ENCODE measurements around the gene NXPH4. TPM values are rescaled to one million over a fixed set of nuclear protein-coding genes. Genes with fewer than 3 reads are reported as not detected.
A peak's percentile ranks its signal among the peaks of the same experiment; 100 is the strongest.

Gene NXPH4
- total and polyA plus RNA-seq, 10 of the 15 experiments (the other 5 are each of a cell fraction or from before 2014, with no cell fraction given), result 0.03 to 0.26 TPM; not detected in 8

DNA sequence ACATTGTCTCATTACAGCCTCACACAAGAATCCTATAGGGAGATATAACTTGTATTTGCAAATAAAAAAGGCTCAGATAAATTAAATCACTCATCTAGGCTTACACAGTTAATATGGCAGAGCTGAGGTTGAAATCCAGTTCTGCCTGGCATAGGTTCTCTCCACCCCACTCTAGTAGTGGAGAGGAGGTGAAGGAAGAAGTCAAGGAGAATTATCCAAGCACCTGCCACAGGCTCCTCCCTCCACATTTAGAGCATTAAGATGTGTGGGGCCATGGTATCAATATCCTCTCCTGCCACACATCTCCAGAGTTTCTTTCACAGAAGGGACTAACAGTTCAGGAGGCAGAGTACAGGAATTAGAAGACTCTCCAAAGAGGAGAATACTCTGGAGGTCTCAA, 56.9 kb downstream of the NXPH4 start (continued):
- TF ChIP-seq, protein P1, sequence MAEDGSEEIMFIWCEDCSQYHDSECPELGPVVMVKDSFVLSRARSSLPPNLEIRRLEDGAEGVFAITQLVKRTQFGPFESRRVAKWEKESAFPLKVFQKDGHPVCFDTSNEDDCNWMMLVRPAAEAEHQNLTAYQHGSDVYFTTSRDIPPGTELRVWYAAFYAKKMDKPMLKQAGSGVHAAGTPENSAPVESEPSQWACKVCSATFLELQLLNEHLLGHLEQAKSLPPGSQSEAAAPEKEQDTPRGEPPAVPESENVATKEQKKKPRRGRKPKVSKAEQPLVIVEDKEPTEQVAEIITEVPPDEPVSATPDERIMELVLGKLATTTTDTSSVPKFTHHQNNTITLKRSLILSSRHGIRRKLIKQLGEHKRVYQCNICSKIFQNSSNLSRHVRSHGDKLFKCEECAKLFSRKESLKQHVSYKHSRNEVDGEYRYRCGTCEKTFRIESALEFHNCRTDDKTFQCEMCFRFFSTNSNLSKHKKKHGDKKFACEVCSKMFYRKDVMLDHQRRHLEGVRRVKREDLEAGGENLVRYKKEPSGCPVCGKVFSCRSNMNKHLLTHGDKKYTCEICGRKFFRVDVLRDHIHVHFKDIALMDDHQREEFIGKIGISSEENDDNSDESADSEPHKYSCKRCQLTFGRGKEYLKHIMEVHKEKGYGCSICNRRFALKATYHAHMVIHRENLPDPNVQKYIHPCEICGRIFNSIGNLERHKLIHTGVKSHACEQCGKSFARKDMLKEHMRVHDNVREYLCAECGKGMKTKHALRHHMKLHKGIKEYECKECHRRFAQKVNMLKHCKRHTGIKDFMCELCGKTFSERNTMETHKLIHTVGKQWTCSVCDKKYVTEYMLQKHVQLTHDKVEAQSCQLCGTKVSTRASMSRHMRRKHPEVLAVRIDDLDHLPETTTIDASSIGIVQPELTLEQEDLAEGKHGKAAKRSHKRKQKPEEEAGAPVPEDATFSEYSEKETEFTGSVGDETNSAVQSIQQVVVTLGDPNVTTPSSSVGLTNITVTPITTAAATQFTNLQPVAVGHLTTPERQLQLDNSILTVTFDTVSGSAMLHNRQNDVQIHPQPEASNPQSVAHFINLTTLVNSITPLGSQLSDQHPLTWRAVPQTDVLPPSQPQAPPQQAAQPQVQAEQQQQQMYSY (CRISPR knock-in tag; IDR thresholded peaks at IDR 0.05), result no peak
- no peak for TF ChIP-seq MYC (IDR thresholded peaks at IDR 0.05; ENCODE audit: insufficient read depth, insufficient read length, insufficient replicate concordance, low read length, severe bottlenecking)
- no peak for TF ChIP-seq SMC3 (IDR thresholded peaks at IDR 0.05; ENCODE audit: borderline replicate concordance, low read length)
- no peak for TF ChIP-seq SIX5 (IDR thresholded peaks at IDR 0.05; ENCODE audit: low read depth, low read length, severe bottlenecking)

MicroRNA genes within 50 kb of the gene (microRNA counts, 767-probe panel; counts per million panel counts)
- microRNA hsa-miR-1228-3p, result 1,512 counts per million, percentile 58 among the panel's probes with 10 or more counts

Small RNA genes within 50 kb of the gene (microRNA-seq; reads per million reads assigned to microRNA genes)
- gene MIR1228, result not detected

Small RNA genes within 50 kb of the gene (small RNA-seq; reads per million reads assigned to genes)
- not detected for gene MIR1228

Other genes starting within 250 kb of the NXPH4 start
Only the 7 nearest of the 14 such genes appear.
- gene NEMP1, start 138.0 kb upstream of the NXPH4 start, total RNA-seq (2014; rRNA removed), result 19.7 and 22.6 TPM in 2 replicates
- gene NEMP1, start 138.0 kb upstream of the NXPH4 start, total RNA-seq (2014; rRNA removed; fragmentation: Illumina TruSeq; extraction: Trizol), result 17.7 and 19.7 TPM in 2 replicates
- gene NEMP1, start 138.0 kb upstream of the NXPH4 start, total RNA-seq (2021), result 20.7 and 20.8 TPM in 2 replicates
- 45.9 and 61.7 TPM in 2 replicates for gene NEMP1, start 138.0 kb upstream of the NXPH4 start, polyA plus RNA-seq (2011; rRNA removed)
- gene NEMP1, start 138.0 kb upstream of the NXPH4 start, polyA plus RNA-seq (2014; fragmentation: Illumina TruSeq; extraction: Trizol), result 24.9 and 30.5 TPM in 2 replicates
- 1 to 10 TPM; 4.0 to 4.7 TPM for gene NEMP1, start 138.0 kb upstream of the NXPH4 start, polyA plus RNA-seq (2014; fragmentation: Nextera tagmentation; extraction: Ambion mirVana)
- gene NEMP1, start 138.0 kb upstream of the NXPH4 start, polyA plus RNA-seq (2014; rRNA removed), result 17.8 and 20.6 TPM in 2 replicates
- 10 to 100 TPM; 18.2 to 20.0 TPM for gene NEMP1, start 138.0 kb upstream of the NXPH4 start, polyA plus RNA-seq (2016; fragmentation: Nextera tagmentation; extraction: Ambion mirVana)
- 28.4 and 30.1 TPM in 2 replicates for gene NAB2, start 127.7 kb upstream of the NXPH4 start, total RNA-seq (2014; rRNA removed)
- gene NAB2, start 127.7 kb upstream of the NXPH4 start, total RNA-seq (2014; rRNA removed; fragmentation: Illumina TruSeq; extraction: Trizol), result 13.0 and 13.6 TPM in 2 replicates
- gene NAB2, start 127.7 kb upstream of the NXPH4 start, total RNA-seq (2021), result 28.2 and 28.5 TPM in 2 replicates
- 25.2 and 35.2 TPM in 2 replicates for gene NAB2, start 127.7 kb upstream of the NXPH4 start, polyA plus RNA-seq (2011; rRNA removed)
- 7.9 and 17.0 TPM in 2 replicates for gene NAB2, start 127.7 kb upstream of the NXPH4 start, polyA plus RNA-seq (2014; fragmentation: Illumina TruSeq; extraction: Trizol)
- 1 to 10 TPM in 1 of 2 experiments, under 1 TPM in 1; 0.35 to 1.0 TPM for gene NAB2, start 127.7 kb upstream of the NXPH4 start, polyA plus RNA-seq (2014; fragmentation: Nextera tagmentation; extraction: Ambion mirVana)
- gene NAB2, start 127.7 kb upstream of the NXPH4 start, polyA plus RNA-seq (2014; rRNA removed), result 28.0 and 28.6 TPM in 2 replicates
- gene NAB2, start 127.7 kb upstream of the NXPH4 start, polyA plus RNA-seq (2016; fragmentation: Nextera tagmentation; extraction: Ambion mirVana), result 1 to 10 TPM; 3.6 to 5.8 TPM
- 100 and 101 TPM in 2 replicates for gene STAT6, start 105.4 kb upstream of the NXPH4 start, total RNA-seq (2014; rRNA removed)
- gene STAT6, start 105.4 kb upstream of the NXPH4 start, total RNA-seq (2014; rRNA removed; fragmentation: Illumina TruSeq; extraction: Trizol), result 79.0 and 79.9 TPM in 2 replicates
- 146 and 163 TPM in 2 replicates for gene STAT6, start 105.4 kb upstream of the NXPH4 start, total RNA-seq (2021)
- gene STAT6, start 105.4 kb upstream of the NXPH4 start, polyA plus RNA-seq (2011; rRNA removed), result 107 and 176 TPM in 2 replicates
- gene STAT6, start 105.4 kb upstream of the NXPH4 start, polyA plus RNA-seq (2014; fragmentation: Illumina TruSeq; extraction: Trizol), result 161 and 168 TPM in 2 replicates
- 10 to 100 TPM; 14.2 to 17.3 TPM for gene STAT6, start 105.4 kb upstream of the NXPH4 start, polyA plus RNA-seq (2014; fragmentation: Nextera tagmentation; extraction: Ambion mirVana)
- gene STAT6, start 105.4 kb upstream of the NXPH4 start, polyA plus RNA-seq (2014; rRNA removed), result 153 and 157 TPM in 2 replicates
- gene STAT6, start 105.4 kb upstream of the NXPH4 start, polyA plus RNA-seq (2016; fragmentation: Nextera tagmentation; extraction: Ambion mirVana), result 10 to 100 TPM; 61.0 to 63.3 TPM
- under 0.01 and 0.05 TPM in 2 replicates for gene LRP1, start 88.3 kb upstream of the NXPH4 start, total RNA-seq (2014; rRNA removed)
- gene LRP1, start 88.3 kb upstream of the NXPH4 start, total RNA-seq (2014; rRNA removed; fragmentation: Illumina TruSeq; extraction: Trizol), result 0.05 and 0.18 TPM in 2 replicates
- gene LRP1, start 88.3 kb upstream of the NXPH4 start, total RNA-seq (2021), result 0.93 and 1.1 TPM in 2 replicates
- gene LRP1, start 88.3 kb upstream of the NXPH4 start, polyA plus RNA-seq (2011; rRNA removed), result 0.24 TPM in 2 replicates
- gene LRP1, start 88.3 kb upstream of the NXPH4 start, polyA plus RNA-seq (2014; fragmentation: Illumina TruSeq; extraction: Trizol), result 0.03 and 0.07 TPM in 2 replicates
- gene LRP1, start 88.3 kb upstream of the NXPH4 start, polyA plus RNA-seq (2014; fragmentation: Nextera tagmentation; extraction: Ambion mirVana), result not detected
- 0.09 and 0.29 TPM in 2 replicates for gene LRP1, start 88.3 kb upstream of the NXPH4 start, polyA plus RNA-seq (2014; rRNA removed)
- gene LRP1, start 88.3 kb upstream of the NXPH4 start, polyA plus RNA-seq (2016; fragmentation: Nextera tagmentation; extraction: Ambion mirVana), result under 1 TPM; 0.23 to 0.28 TPM
- gene LRP1-AS, start 69.2 kb upstream of the NXPH4 start, total RNA-seq (2014; rRNA removed), result not detected in 2 replicates
- gene LRP1-AS, start 69.2 kb upstream of the NXPH4 start, total RNA-seq (2014; rRNA removed; fragmentation: Illumina TruSeq; extraction: Trizol), result not detected in 2 replicates
- not detected in 2 replicates for gene LRP1-AS, start 69.2 kb upstream of the NXPH4 start, total RNA-seq (2021)
- not detected in 2 replicates for gene LRP1-AS, start 69.2 kb upstream of the NXPH4 start, polyA plus RNA-seq (2011; rRNA removed)
- gene LRP1-AS, start 69.2 kb upstream of the NXPH4 start, polyA plus RNA-seq (2014; fragmentation: Illumina TruSeq; extraction: Trizol), result not detected in 2 replicates
- gene LRP1-AS, start 69.2 kb upstream of the NXPH4 start, polyA plus RNA-seq (2014; fragmentation: Nextera tagmentation; extraction: Ambion mirVana), result not detected
- not detected in 2 replicates for gene LRP1-AS, start 69.2 kb upstream of the NXPH4 start, polyA plus RNA-seq (2014; rRNA removed)
- gene LRP1-AS, start 69.2 kb upstream of the NXPH4 start, polyA plus RNA-seq (2016; fragmentation: Nextera tagmentation; extraction: Ambion mirVana), result not detected
- 247 and 292 TPM in 2 replicates for gene SHMT2, start 12.9 kb downstream of the NXPH4 start, total RNA-seq (2014; rRNA removed)
- 147 and 158 TPM in 2 replicates for gene SHMT2, start 12.9 kb downstream of the NXPH4 start, total RNA-seq (2014; rRNA removed; fragmentation: Illumina TruSeq; extraction: Trizol)
- 288 and 297 TPM in 2 replicates for gene SHMT2, start 12.9 kb downstream of the NXPH4 start, total RNA-seq (2021)
- gene SHMT2, start 12.9 kb downstream of the NXPH4 start, polyA plus RNA-seq (2011; rRNA removed), result 93.5 and 253 TPM in 2 replicates
- 96.4 and 282 TPM in 2 replicates for gene SHMT2, start 12.9 kb downstream of the NXPH4 start, polyA plus RNA-seq (2014; fragmentation: Illumina TruSeq; extraction: Trizol)
- 10 to 100 TPM; 57.0 to 65.6 TPM for gene SHMT2, start 12.9 kb downstream of the NXPH4 start, polyA plus RNA-seq (2014; fragmentation: Nextera tagmentation; extraction: Ambion mirVana)
- 193 and 221 TPM in 2 replicates for gene SHMT2, start 12.9 kb downstream of the NXPH4 start, polyA plus RNA-seq (2014; rRNA removed)
- gene SHMT2, start 12.9 kb downstream of the NXPH4 start, polyA plus RNA-seq (2016; fragmentation: Nextera tagmentation; extraction: Ambion mirVana), result 100 to 1,000 TPM; 153 to 178 TPM
- gene STAC3, start 34.4 kb downstream of the NXPH4 start, total RNA-seq (2014; rRNA removed), result 2.7 and 3.6 TPM in 2 replicates
- 3.3 and 4.0 TPM in 2 replicates for gene STAC3, start 34.4 kb downstream of the NXPH4 start, total RNA-seq (2014; rRNA removed; fragmentation: Illumina TruSeq; extraction: Trizol)
- gene STAC3, start 34.4 kb downstream of the NXPH4 start, total RNA-seq (2021), result 5.5 and 5.7 TPM in 2 replicates
- 8.8 and 10.4 TPM in 2 replicates for gene STAC3, start 34.4 kb downstream of the NXPH4 start, polyA plus RNA-seq (2011; rRNA removed)
- 9.8 and 9.9 TPM in 2 replicates for gene STAC3, start 34.4 kb downstream of the NXPH4 start, polyA plus RNA-seq (2014; fragmentation: Illumina TruSeq; extraction: Trizol)
- gene STAC3, start 34.4 kb downstream of the NXPH4 start, polyA plus RNA-seq (2014; fragmentation: Nextera tagmentation; extraction: Ambion mirVana), result under 1 TPM; 0.49 to 0.55 TPM
- gene STAC3, start 34.4 kb downstream of the NXPH4 start, polyA plus RNA-seq (2014; rRNA removed), result 8.3 and 9.4 TPM in 2 replicates
- gene STAC3, start 34.4 kb downstream of the NXPH4 start, polyA plus RNA-seq (2016; fragmentation: Nextera tagmentation; extraction: Ambion mirVana), result 1 to 10 TPM; 1.7 to 2.1 TPM